ENCODE data around the gene MTHFS. TPM values are rescaled to one million over a fixed set of nuclear protein-coding genes. Genes with fewer than 3 reads are reported as not detected.

MTHFS gene
- total RNA-seq, 1 experiment from 2014 or later, result 8.7 TPM

DNA sequence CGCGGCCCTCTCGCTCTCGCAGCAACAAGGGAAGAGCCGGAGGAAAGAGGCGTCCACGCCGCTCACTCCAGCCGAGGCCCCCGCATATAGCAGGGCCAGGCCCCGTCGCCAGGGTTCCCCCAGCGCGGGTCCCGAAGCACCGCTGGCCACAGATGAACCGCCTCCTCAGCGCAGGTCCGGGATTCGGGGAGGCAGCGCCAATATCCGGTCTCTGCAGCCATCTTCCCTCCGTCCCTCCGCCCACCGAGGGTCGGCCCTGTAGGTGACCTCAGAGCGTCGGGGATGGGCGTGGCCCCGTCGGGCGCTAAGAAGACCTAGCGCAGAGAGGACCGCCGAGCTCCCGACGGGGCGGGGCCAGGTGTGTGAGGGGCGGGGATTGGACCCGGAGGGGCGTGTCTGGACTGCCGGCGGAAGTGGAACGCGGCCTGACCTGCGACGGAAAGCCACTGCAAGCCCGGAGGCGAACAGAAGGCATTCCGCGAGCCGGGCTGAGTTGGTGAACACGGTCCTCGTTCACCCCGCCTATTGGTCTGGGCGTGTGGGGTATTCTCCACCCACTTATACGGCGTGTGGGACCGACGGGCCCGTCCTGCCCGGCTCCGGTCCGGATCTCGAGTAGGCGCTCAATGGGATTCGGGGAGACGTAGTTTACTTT is 26.8 kb upstream of the MTHFS start:
- BruUV-seq (replicated peaks), result no TSS peak
- intact Hi-C loops (cut with micrococcal nuclease; ENCODE audit: unreplicated experiment), result loop anchor here (10.0 kb wide), 1 partner anchor 131 kb away; the partner anchor contains the start of gene ZFAND6
- Histone ChIP-seq H3K4me3 (ENCODE audit: low read depth, low read length, poor library complexity, severe bottlenecking) (peak overlapping the region; percentile 92), H3K27ac (ENCODE audit: low read depth, low read length, poor library complexity, severe bottlenecking) (peak overlapping the region; percentile 78), H3K9me3 (ENCODE audit: low read depth, low read length, poor library complexity, severe bottlenecking) (peaks cover 31% of the 10 kb centered on the region), H3K27me3 (replicated peaks; ENCODE audit: insufficient read depth, low read depth, low read length, poor library complexity) (no peaks in the 10 kb centered on the region), H3K4me1 (ENCODE audit: insufficient read depth, low read length, poor library complexity, severe bottlenecking) (no peaks in the 10 kb centered on the region), H3K36me3 (ENCODE audit: insufficient read depth, low read length, poor library complexity, severe bottlenecking) (peaks cover 9% of the 10 kb centered on the region)
- ChIA-PET CTCF (interaction anchor here (0.6 to 0.9 kb wide), 2 partner anchors 27 to 120 kb away, joined by 3 read pairs; partner anchors contain the start of gene MTHFS), POLR2A (ENCODE audit: low non-redundant PET) (interaction anchor here (0.6 to 0.7 kb wide), 3 partner anchors 36 to 311 kb away, joined by 3 read pairs; no protein-coding TSS in a partner anchor)
- TF ChIP-seq, protein P1, sequence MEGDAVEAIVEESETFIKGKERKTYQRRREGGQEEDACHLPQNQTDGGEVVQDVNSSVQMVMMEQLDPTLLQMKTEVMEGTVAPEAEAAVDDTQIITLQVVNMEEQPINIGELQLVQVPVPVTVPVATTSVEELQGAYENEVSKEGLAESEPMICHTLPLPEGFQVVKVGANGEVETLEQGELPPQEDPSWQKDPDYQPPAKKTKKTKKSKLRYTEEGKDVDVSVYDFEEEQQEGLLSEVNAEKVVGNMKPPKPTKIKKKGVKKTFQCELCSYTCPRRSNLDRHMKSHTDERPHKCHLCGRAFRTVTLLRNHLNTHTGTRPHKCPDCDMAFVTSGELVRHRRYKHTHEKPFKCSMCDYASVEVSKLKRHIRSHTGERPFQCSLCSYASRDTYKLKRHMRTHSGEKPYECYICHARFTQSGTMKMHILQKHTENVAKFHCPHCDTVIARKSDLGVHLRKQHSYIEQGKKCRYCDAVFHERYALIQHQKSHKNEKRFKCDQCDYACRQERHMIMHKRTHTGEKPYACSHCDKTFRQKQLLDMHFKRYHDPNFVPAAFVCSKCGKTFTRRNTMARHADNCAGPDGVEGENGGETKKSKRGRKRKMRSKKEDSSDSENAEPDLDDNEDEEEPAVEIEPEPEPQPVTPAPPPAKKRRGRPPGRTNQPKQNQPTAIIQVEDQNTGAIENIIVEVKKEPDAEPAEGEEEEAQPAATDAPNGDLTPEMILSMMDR (conservative IDR thresholded peaks at IDR 0.05; ENCODE audit: low read depth, low read length), result no peak
- peak; percentile 97 for DNase-seq (ENCODE audit: low spot score)

DNA sequence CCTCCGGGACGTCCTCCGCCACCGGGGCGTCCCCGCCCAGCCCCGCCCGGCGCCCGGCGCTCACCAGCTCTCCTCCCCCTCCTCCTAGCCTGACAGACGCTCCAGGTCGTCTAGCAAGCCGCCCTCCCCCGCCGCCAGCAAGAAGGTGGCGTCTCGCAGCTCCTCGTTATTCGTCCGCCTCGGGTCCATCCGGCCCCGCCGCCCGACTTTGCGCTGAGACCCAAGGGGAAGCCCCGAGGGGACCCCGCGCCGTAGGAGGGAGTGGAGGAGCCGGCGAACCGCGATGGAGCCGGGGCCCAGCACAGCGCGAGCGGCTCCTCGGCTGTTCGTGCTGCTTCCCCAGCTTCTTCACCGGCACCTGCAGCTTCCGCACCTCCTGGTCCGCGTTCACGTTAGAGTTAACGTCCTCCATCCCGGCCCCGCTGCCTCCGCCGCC is 26.3 kb upstream of the MTHFS start:
- intact Hi-C loops (cut with micrococcal nuclease; ENCODE audit: unreplicated experiment), result loop anchor here (10.0 kb wide), 1 partner anchor 132 kb away; the partner anchor contains the start of gene ZFAND6
- POLR2A ChIA-PET (ENCODE audit: low non-redundant PET), result interaction anchor here (0.6 to 0.7 kb wide), 3 partner anchors 36 to 312 kb away, joined by 3 read pairs; no protein-coding TSS in a partner anchor
- Histone ChIP-seq H3K27ac (ENCODE audit: low read depth, low read length, poor library complexity, severe bottlenecking) (peak overlapping the region; percentile 78), H3K9me3 (ENCODE audit: low read depth, low read length, poor library complexity, severe bottlenecking) (peaks cover 31% of the 10 kb centered on the region), H3K4me3 (ENCODE audit: low read depth, low read length, poor library complexity, severe bottlenecking) (peak overlapping the region; percentile 92), H3K27me3 (replicated peaks; ENCODE audit: insufficient read depth, low read depth, low read length, poor library complexity) (no peaks in the 10 kb centered on the region), H3K36me3 (ENCODE audit: insufficient read depth, low read length, poor library complexity, severe bottlenecking) (peaks cover 9% of the 10 kb centered on the region), H3K4me1 (ENCODE audit: insufficient read depth, low read length, poor library complexity, severe bottlenecking) (no peaks in the 10 kb centered on the region)
- peak; percentile 57 for DNase-seq (ENCODE audit: low spot score)
- BruUV-seq (replicated peaks), result no TSS peak
- CTCF ChIA-PET, result interaction anchor here (0.6 to 0.9 kb wide), 2 partner anchors 26 to 121 kb away, joined by 3 read pairs; partner anchors contain the start of gene MTHFS
- TF ChIP-seq EZH2 (IDR thresholded peaks at IDR 0.05; ENCODE audit: borderline replicate concordance, low read depth, low read length, poor library complexity, severe bottlenecking), result no peak
- TF ChIP-seq, protein P1 (conservative IDR thresholded peaks at IDR 0.05; ENCODE audit: low read depth, low read length), result no peak

DNA sequence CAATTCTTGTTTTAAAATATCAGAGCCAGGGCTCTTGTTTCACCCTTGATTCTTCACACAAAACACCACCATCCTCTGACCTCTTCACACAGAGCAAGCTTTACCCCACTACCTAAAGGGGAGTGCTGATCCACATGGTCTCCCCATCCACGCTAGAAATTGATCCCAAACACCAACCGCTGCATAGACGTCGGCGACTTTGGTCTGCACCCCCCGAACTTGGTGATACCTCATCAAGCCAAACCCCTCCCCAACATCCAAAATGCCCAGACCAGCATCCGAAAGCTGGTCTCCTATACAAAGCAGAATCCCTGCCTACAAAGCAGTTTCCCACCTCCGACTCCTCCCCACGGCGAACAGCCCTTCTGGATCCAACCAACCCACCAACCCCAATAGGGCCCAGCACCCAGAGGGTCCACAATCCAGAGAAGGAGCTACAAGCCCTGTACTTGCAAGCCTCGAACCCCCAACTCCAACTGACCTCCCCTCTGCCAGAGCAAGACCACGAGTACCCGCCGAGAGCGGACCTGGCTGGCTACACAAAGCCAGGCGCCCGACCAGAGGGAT is 25.8 kb upstream of the MTHFS start:
- BruUV-seq (replicated peaks), result TSS peak; percentile 43
- peaks cover 31% of the 10 kb centered on the region for H3K9me3 ChIP-seq (ENCODE audit: low read depth, low read length, poor library complexity, severe bottlenecking)
- CTCF ChIA-PET, result interaction anchor here (0.9 kb wide), 1 partner anchor 26 kb away, joined by 3 read pairs; the partner anchor contains the start of gene MTHFS
- no peaks in the 10 kb centered on the region for H3K27me3 ChIP-seq (replicated peaks; ENCODE audit: insufficient read depth, low read depth, low read length, poor library complexity)
- no peaks in the 10 kb centered on the region for H3K4me1 ChIP-seq (ENCODE audit: insufficient read depth, low read length, poor library complexity, severe bottlenecking)
- POLR2A ChIA-PET (ENCODE audit: low non-redundant PET), result no interaction called here
- intact Hi-C loops (cut with micrococcal nuclease; ENCODE audit: unreplicated experiment), result loop anchor here (10.0 kb wide), 1 partner anchor 132 kb away; the partner anchor contains the start of gene ZFAND6
- peak overlapping the region; percentile 92 for H3K4me3 ChIP-seq (ENCODE audit: low read depth, low read length, poor library complexity, severe bottlenecking)
- peaks cover 9% of the 10 kb centered on the region for H3K36me3 ChIP-seq (ENCODE audit: insufficient read depth, low read length, poor library complexity, severe bottlenecking)
- H3K27ac ChIP-seq (ENCODE audit: low read depth, low read length, poor library complexity, severe bottlenecking), result peak overlapping the region; percentile 78
- DNase-seq (ENCODE audit: low spot score), result peak; percentile 6
- TF ChIP-seq EZH2 (IDR thresholded peaks at IDR 0.05; ENCODE audit: borderline replicate concordance, low read depth, low read length, poor library complexity, severe bottlenecking), result no peak
- TF ChIP-seq, protein P1 (conservative IDR thresholded peaks at IDR 0.05; ENCODE audit: low read depth, low read length), result no peak

Measured in A673 (cell line).